AG04449 (cell line): Measurements from ENCODE around the gene WDR53.
"Not testable (repeated sequence)": the region's sequence is repeated elsewhere in the genome, so short reads cannot be mapped to it uniquely, and the experiment has no call there.

Experiments used
- CTCF ChIA-PET: fragments of 350-600 bp; formaldehyde crosslinking; extraction: SDS; loops from one replicate; lab custom pipeline; 2021; ENCODE audit warnings: antibody characterized with exemption; lab: Yijun Ruan, JAX
- POLR2A ChIA-PET: fragments of 400-600, 350-600 bp; formaldehyde crosslinking; extraction: SDS; loops from one replicate; lab custom pipeline; 2020; ENCODE audit warnings: antibody characterized with exemption, inconsistent platforms; lab: Yijun Ruan, JAX
- DNase-seq: peaks from one replicate; pipeline ENCODE4 v3.0.0-alpha.2; 2010; ENCODE audit warnings: low read depth, low spot score
- H3K4me3 ChIP-seq: 2 replicates; pipeline ENCODE4 v1.5.1; 2011; ENCODE audit warnings: low read depth, mild to moderate bottlenecking, control low read depth, low read length
- TF ChIP-seq, protein P1 (sequence below): IDR thresholded peaks from one replicate; pipeline ENCODE4 v1.5.1; 2011; ENCODE audit warnings: mild to moderate bottlenecking, moderate library complexity, low read length, control low read depth, inconsistent platforms; ENCODE audit not compliant: insufficient read depth; ENCODE audit errors: missing control alignments

Gene WDR53

DNA sequence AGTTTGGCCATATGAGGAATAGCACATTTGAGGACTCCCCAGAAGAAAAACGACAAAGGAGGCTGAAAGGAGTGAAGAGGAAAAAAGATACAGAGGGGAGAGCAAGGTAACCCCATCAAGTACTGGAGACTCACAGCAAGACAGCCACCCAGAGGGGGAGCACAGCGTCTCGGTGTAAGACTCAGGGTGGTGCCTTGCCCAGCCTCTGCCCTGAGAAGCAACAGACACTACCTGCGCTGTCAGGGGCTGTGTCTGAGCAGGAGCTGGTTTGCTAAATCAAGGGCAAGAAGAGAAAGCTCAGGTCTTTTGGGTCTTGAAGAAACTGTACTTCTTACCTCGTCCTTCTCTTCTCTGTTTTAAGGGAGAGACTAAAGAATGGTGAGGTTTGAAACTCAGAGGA lies 28.0 kb upstream of the WDR53 start:
- no peak for DNase-seq
- TF ChIP-seq, protein P1, sequence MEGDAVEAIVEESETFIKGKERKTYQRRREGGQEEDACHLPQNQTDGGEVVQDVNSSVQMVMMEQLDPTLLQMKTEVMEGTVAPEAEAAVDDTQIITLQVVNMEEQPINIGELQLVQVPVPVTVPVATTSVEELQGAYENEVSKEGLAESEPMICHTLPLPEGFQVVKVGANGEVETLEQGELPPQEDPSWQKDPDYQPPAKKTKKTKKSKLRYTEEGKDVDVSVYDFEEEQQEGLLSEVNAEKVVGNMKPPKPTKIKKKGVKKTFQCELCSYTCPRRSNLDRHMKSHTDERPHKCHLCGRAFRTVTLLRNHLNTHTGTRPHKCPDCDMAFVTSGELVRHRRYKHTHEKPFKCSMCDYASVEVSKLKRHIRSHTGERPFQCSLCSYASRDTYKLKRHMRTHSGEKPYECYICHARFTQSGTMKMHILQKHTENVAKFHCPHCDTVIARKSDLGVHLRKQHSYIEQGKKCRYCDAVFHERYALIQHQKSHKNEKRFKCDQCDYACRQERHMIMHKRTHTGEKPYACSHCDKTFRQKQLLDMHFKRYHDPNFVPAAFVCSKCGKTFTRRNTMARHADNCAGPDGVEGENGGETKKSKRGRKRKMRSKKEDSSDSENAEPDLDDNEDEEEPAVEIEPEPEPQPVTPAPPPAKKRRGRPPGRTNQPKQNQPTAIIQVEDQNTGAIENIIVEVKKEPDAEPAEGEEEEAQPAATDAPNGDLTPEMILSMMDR = no peak
- no peak overlapping the region for H3K4me3 ChIP-seq
- ChIA-PET POLR2A (interaction anchor here (0.6 kb wide), 1 partner anchor 546 kb away, joined by 3 read pairs; no protein-coding TSS in a partner anchor), CTCF (interaction anchor here (0.5 to 1.5 kb wide), 6 partner anchors 12 to 208 kb away, joined by 3 to 11 read pairs (median 4); no protein-coding TSS in a partner anchor)

DNA sequence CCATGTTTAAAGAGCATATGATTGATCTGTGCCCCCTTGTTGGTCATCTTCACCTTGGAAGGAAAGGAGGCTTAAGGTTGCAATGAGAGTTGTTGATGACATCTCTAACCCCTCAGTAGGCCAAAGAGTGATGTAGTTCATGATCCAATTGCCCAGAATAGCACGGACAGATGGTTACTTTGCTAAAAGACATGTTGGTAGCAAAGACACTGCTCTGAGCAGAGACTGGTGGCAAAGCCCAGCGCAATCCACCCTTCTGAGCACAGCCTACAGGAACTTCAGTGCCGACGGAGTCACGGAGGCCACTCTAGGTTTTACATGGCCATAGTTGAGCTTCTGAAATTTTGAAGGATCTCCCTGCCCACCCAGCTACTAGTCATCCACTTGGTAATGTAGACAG lies 21.9 kb upstream of the WDR53 start:
- TF ChIP-seq, protein P1 = no peak
- DNase-seq = no peak
- POLR2A ChIA-PET = no interaction called here
- CTCF ChIA-PET = interaction anchor here (1.1 to 2.4 kb wide), 7 partner anchors 12 to 100 kb away, joined by 3 to 10 read pairs (median 4); no protein-coding TSS in a partner anchor
- no peak overlapping the region for H3K4me3 ChIP-seq

DNA sequence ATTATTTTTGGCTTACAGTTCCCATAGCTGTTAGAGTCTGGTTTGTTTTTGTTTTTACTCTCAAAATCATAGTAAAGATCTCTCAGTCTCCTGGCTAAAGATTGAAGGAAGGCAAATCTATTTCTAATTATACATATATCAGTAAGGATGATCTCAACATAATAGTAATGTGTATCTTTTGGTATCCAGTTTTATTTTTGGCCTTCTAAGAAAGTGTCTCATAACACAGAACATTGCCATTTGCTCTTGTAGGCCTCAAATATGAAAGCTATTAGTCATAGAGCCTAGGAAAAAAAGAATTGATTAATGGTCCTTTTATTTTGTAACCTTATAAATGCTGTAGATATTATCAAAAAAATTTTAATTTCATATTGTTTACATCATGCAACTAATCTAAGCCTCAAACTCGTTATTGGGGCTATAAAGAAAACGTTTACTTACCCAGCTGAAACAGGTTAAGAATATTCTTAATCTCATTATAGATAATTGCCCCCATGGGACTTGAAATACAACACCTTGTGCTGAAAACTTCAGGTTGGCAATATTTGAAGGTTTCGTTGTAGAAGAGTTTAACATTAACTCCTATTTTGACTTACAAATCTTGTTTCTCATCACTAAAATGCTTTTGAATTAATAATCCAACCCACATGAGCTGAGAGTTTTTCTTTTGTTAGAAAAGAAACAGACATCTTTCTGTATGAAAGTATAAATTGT lies 16.8 kb upstream of the WDR53 start:
- ChIA-PET POLR2A (interaction anchor here (0.7 kb wide), 1 partner anchor 331 kb away, joined by 3 read pairs; no protein-coding TSS in a partner anchor), CTCF (interaction anchor here (1.1 to 2.4 kb wide), 3 partner anchors 23 to 109 kb away, joined by 4 to 16 read pairs (median 4); no protein-coding TSS in a partner anchor)
- H3K4me3 ChIP-seq = no peak overlapping the region
- TF ChIP-seq, protein P1 = no peak
- DNase-seq = no peak

DNA sequence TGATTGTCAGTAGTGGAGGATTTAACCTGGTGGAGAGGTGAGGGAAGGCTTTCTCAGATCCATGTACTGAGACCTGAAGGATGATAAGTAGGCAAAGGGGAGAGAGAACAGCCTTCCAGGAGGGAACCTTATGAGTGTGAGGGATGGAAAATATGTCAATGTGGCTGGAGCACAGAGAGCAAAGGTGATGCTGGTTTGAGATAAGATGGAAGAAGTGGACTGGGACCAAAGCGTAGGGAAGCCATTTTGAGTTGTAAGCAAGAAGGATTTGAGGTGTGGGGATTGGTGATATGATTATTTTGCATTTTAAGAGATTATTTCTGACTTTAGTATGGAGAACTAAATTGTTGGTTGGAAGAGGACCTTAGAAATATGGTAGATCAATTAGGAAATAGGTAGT lies 4.0 kb upstream of the WDR53 start:
- CTCF ChIA-PET = interaction anchor here (2.3 kb wide), 1 partner anchor 44 kb away, joined by 6 read pairs; no protein-coding TSS in a partner anchor
- DNase-seq = no peak
- TF ChIP-seq, protein P1 = no peak
- H3K4me3 ChIP-seq = no peak overlapping the region
- POLR2A ChIA-PET = no interaction called here

DNA sequence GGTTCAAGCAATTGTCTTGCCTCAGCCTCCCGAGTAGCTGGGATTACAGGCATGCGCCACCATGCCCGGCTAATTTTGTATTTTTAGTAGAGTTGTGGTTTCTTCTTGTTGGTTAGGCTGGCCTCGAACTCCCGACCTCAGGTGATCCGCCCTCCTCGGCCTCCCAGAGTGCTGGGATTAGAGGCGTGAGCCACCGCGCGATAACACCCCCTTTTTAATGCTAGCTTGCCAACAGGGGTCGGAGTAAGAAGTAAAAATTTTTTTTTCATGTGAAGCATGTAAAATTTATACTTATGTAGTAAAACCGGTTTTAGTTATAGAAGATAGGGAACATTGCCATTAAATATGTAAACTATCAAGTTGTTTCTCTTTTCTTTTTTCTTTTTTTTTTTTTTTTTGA lies 2.0 kb upstream of the WDR53 start:
- DNase-seq, POLR2A ChIA-PET, H3K4me3 ChIP-seq: not testable (repeated sequence)
- CTCF ChIA-PET = interaction anchor here (1.6 kb wide), 1 partner anchor 48 kb away, joined by 5 read pairs; no protein-coding TSS in a partner anchor

DNA sequence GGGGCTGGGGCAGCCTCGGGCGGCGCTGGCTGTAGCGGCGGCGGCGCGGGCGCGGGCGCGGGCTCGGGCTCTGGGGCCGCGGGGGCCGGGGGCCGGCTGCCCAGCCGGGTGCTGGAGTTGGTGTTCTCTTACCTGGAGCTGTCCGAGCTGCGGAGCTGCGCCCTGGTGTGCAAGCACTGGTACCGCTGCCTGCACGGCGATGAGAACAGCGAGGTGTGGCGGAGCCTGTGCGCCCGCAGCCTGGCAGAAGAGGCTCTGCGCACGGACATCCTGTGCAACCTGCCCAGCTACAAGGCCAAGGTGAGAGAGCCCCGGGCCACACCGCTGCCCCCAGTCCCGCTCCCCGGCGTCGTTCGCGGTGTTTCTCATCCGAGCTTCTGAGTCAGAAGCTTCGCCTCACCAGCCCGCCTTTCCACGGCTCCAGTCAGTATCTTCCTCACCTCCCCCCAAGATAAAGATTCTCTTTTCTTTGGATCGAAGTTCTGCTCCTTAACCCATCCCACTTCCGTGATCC lies 706 bp upstream of the WDR53 start:
- DNase-seq = no peak
- TF ChIP-seq, protein P1 = no peak
- ChIA-PET CTCF (interaction anchor here (0.7 to 1.6 kb wide), 2 partner anchors 15 to 47 kb away, joined by 3 to 5 read pairs; no protein-coding TSS in a partner anchor), POLR2A (interaction anchor here (0.6 kb wide), 1 partner anchor 810 kb away, joined by 3 read pairs; no protein-coding TSS in a partner anchor)
- H3K4me3 ChIP-seq = peak overlapping the region; percentile 100
